ENCODE measurements around the gene CTSL.

- TF ChIP-seq GATA2 (IDR thresholded peaks at IDR 0.05; ENCODE audit: low read depth, low read length) (no peak), GATA3 (IDR thresholded peaks at IDR 0.05; ENCODE audit: low read depth, low read length) (no peak)
Observed at GRCh38 chr9:87714819-87715218, 11.1 kb upstream of the CTSL start.
